HG02798 (cell line): ENCODE measurements around the gene FER.
"Not testable (repeated sequence)": the region's sequence is repeated elsewhere in the genome, so short reads cannot be mapped to it uniquely, and the experiment has no call there.

Source experiments
- ATAC-seq: cut with Tn5 transposase; IDR thresholded peaks from one replicate; pipeline ENCODE4 v1.9.1; 2021; ENCODE audit warnings: mild to moderate bottlenecking; ENCODE audit not compliant: unreplicated experiment, poor library complexity

The FER gene

DNA sequence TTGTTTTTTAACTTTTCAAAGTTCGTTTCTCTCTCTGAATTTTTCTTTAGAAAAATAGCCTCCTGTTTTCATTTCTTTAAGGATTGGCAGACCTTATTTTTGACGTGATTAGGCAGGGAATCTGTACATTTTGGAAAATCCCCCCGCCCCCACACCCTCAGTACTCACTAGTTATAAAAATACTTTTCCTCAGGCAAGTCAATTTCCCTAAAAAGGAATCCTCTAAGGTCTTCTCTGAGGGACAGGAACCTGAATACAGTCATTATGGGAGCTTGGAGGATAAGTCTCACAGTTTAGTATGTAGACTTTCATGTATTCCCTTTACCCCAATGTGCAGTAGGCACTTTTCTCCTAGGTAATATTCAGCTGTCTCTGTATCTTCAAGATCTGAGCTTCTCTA lies 3.9 kb upstream of the FER start:
- ATAC-seq: no peak

- ATAC-seq: no peak
These were observed 455 bp upstream of the FER start for GRCh38 chr5:108747111-108747773.

DNA sequence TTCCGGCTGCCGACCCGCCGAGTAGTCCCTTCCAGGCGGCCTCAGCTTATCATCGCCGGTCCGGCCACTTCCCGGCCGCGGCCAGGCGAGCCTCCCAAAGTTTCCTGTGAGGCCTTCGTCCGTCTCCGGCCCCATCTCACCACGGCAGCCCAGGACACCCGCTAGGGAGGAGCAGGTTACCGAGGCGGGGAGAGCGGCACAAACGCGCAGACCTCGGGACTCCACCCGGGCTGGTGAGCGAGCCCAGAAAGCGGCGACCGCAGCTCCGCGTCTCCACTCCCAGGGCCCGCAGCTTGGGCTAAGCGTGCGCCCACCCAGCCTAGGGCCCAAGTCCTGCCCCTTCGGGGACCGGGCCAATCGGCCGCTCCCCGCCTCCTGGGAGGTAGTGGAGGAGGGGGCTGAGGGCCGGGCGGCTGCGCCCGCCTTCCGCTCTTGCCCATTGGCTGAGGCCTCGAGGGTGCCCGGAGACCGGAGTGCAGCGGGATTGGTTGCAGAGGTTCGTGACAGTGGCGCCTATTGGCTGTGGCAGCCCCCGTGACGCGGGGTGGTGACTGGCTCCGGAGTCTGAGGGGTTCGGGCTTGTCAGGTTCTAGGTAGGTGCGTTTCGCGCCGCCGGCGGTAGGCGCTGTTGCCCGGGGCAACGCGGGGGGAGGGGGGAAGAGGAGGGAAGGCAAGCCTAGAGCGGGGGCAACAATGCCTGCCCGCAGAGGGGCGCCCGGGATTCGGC lies 867 bp downstream of the FER start:
- peak; percentile 96 for ATAC-seq

- peak; percentile 30 for ATAC-seq
These were observed 1.6 kb downstream of the FER start for GRCh38 chr5:108749128-108749861.

GRCh38 chr5:108753331-108753730 lies 5.6 kb downstream of the FER start:
- no peak for ATAC-seq

GRCh38 chr5:108753877-108754276 lies 6.2 kb downstream of the FER start:
- no peak for ATAC-seq

DNA sequence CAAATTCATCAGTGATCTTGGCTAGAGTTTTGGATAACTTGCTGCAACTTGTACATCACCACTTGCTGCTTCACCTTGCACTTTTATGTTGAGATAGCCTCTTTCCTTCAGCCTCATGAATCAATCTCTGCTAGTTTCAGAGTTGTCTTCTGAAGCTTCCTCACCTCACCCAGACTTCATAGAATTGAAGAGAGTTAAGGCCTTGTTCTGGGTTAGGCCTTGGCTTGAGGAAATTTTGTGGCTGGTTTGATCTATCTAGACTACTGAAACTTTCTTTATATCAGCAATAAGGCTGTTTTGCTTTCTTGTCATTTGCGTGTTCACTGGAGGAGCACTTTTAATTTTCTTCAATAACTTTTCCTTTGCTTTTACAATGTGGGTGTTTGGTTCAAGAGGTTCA lies 12.8 kb downstream of the FER start:
- ATAC-seq: no peak

DNA sequence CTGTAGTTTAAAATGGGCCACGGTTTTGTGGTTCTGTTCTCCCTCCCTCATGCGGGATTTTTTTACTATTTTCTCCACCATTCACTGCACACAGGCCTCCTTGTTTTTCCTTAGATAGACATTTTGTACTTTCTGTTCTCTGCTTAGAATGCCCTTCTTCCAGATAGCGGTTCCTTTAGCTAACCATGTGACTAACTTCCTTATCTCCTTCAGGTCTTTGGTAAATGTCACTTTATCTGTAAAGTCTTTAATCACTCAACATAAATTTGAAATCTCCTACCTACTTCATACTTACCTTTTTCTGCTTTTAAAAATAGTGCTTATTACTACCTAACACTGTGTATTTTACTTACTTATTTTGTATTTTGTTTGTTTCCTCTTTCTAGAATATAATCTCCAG lies 15.0 kb downstream of the FER start:
- no peak for ATAC-seq

GRCh38 chr5:108763222-108763916 lies 15.7 kb downstream of the FER start:
- no peak for ATAC-seq

DNA sequence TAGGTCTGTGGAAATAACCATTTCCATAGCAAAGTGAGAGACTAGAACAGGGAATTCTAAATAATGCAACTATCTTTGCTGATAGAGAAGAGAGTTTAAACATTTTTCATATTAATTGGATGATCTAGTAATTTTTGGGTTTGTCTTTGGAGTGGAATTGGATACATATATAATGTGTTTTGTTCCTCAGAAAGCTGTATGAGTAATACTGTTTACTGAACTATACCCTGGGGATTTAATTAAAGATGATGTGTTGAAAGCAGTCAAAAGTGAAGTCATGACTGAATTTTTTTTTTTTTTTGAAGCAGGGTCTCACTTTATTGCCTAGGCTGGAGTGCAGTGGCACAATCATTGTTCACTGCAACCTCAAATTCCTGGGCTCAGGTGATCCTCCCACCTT lies 17.9 kb downstream of the FER start:
- no peak for ATAC-seq

- not testable (repeated sequence) for ATAC-seq
These were observed 19.2 kb downstream of the FER start for GRCh38 chr5:108766916-108767315.

GRCh38 chr5:108769352-108769751 lies 21.7 kb downstream of the FER start:
- peak; percentile 75 for ATAC-seq

- ATAC-seq: no peak
These were observed 24.9 kb downstream of the FER start for GRCh38 chr5:108772626-108773025.

- ATAC-seq: no peak
These were observed 25.6 kb downstream of the FER start for GRCh38 chr5:108773330-108773729.

- ATAC-seq: not testable (repeated sequence)
These were observed 26.4 kb downstream of the FER start for GRCh38 chr5:108774079-108774478.

- not testable (repeated sequence) for ATAC-seq
These were observed 29.9 kb downstream of the FER start for GRCh38 chr5:108777582-108777981.

DNA sequence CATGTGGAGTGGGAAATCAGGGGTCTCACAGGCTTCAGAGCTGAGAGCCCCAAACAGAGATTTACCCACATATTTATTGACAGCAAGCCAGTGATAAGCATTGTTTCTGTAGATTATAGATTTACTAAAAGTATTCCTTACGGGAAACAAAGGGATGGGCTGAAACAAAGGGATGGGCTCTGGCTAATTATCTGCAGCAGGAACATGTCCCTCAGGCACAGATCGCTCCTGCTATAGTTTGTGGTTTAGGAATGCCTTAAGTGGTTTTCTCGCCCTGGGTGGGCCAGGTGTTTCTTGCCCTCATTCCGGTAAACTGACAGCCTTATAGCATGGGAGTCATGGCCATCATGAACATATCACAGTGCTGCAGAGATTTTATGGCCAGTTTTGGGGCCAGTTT lies 36.9 kb downstream of the FER start:
- not testable (repeated sequence) for ATAC-seq

DNA sequence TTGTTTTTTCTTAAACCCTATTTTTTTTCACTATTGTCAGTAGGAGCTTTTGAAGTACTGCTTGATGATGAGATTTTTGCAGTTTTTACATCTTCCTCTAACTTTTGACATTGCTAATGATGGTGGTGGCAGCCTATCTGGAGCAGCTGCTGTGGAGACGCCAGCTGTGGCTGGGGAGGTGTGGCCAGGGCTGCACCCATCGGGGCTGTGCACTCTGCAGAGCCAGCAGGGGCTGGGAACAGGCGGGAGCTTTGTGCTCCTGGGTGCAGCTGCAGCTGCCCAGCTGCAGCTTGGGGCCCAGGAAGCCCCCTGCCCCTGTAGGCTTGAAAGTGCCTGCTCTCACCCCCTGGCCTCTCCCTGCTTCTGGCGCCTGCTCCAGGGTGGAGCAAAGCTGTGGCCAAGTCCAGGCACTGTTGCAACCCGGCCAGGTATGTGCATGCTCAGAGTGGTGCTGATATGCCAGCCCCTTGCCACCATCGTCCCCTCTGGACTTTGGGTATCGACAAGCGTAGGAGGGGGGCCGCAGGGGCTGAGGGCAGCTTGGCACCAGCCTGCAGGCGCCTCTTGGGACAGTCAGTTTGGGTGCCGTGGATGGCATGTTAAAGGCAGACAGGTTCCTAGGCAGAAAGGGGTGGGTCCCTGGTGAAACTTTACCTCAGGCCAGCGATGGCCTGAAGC lies 39.2 kb downstream of the FER start:
- ATAC-seq: no peak

DNA sequence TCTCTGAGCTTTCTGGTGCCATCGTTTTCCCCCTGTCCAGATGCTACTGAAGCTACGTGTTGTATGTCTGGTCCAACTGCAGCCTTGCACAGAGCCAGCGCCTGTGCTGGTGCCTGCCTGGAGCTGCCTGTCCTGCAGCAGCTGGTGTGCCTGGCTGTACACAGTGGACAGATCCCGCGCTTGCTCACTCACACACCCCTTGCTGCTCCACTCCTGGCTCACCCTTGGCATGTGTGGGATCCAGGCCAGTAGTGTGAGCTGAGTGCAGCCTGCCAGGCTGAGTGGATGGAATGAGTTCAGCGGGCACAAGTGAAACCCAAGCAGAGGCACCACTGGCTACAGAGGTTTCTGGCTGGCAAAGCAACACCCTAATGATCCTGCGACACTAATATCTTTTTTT lies 40.4 kb downstream of the FER start:
- no peak for ATAC-seq

DNA sequence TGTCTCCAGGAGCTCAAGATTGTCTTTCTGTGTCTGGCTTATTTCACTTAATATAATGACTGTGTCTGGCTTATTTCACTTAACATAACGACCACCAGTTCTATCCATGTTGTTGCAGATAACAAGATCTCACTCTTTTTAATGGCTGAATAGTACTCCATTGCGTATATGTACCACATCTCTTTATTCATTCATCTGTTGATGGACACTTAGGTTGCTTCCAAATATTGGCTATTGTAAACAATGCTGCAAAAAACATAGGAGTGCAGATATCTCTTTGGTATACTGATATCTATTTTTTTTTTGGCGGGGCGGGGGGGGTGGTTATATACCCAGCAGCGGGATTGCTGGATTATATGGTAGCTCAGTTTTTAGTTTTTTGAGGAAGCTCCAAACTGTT lies 45.5 kb downstream of the FER start:
- ATAC-seq: no peak
